Activated CD8-positive, alpha-beta memory T cell treated with anti-CD3 and anti-CD28 coated beads, Interleukin-2, amount 10 ng/mL, durations not matched to agents 7 days and 5 days (primary cell): ENCODE measurements around the gene HAX1. TPM values are rescaled to one million over a fixed set of nuclear protein-coding genes. Genes with fewer than 3 reads are reported as not detected.
"Not testable (repeated sequence)": the region's sequence is repeated elsewhere in the genome, so short reads cannot be mapped to it uniquely, and the experiment has no call there.

ENCODE experiments used
- ATAC-seq: fragments of 150-1000 bp; cut with Tn5 transposase; one replicate; pipeline ENCODE4 v1.10.0; 2021; ENCODE audit warnings: moderate library complexity
- CTCF ChIA-PET: fragments of 350-600 bp; sonication (Branson Sonifier 250); formaldehyde crosslinking; loops from one replicate; lab custom pipeline; 2021; ENCODE audit warnings: antibody characterized with exemption; lab: Charles Lee
- DNase-seq: peaks from one replicate; pipeline ENCODE4 v3.0.0-alpha.2; 2020
- H3K27ac Mint-ChIP-seq: one replicate; pipeline ENCODE4 v1.8.0; 2021; ENCODE audit warnings: mild to moderate bottlenecking, mixed read lengths
- H3K27me3 Mint-ChIP-seq: one replicate; pipeline ENCODE4 v1.8.0; 2021; ENCODE audit warnings: mixed read lengths
- H3K36me3 Mint-ChIP-seq: one replicate; pipeline ENCODE4 v1.8.0; 2021; ENCODE audit warnings: mild to moderate bottlenecking, mixed read lengths
- H3K4me1 Mint-ChIP-seq: one replicate; pipeline ENCODE4 v1.8.0; 2021; ENCODE audit warnings: mixed read lengths
- H3K4me3 Mint-ChIP-seq: one replicate; pipeline ENCODE4 v1.8.0; 2021; ENCODE audit warnings: mild to moderate bottlenecking, moderate library complexity, mixed read lengths
- H3K9me3 Mint-ChIP-seq: one replicate; pipeline ENCODE4 v1.8.0; 2022; ENCODE audit warnings: low read depth, mixed read lengths
- total RNA-seq, 2 experiments: library from RNA; stranded (reverse); gene quantifications; one replicate each; pipeline ENCODE4 v1.2.3, GENCODE V29; 2021

HAX1 gene
- total RNA-seq, 2 experiments from 2014 or later: 104 to 123 TPM

DNA sequence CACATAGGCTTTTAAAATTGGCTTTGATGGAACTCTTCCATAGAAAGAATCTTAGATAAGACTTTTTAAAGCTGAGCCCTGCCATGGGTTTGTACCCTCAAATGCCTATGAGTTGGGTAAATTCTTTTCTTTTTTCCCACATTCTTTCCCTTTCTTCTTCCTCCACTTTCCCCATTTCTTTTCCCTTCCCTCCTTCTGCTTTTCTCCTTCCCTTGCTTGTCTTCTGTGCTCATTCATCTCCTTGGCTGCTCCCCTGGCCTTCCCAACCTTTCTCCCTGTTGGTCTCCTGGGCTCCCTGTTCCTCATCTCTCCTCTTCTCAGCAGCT is 49.1 kb downstream of the HAX1 start:
- CTCF ChIA-PET: interaction anchor here (8.4 kb wide), 1 partner anchor 15 kb away, joined by 134 read pairs; no protein-coding TSS in a partner anchor
- H3K4me3 Mint-ChIP-seq, DNase-seq, H3K36me3 Mint-ChIP-seq, ATAC-seq, H3K27ac Mint-ChIP-seq: not testable (repeated sequence)
- H3K4me1 Mint-ChIP-seq: peaks cover 11% of the 10 kb centered on the region
- H3K27me3 Mint-ChIP-seq: peaks cover 27% of the 10 kb centered on the region
- H3K9me3 Mint-ChIP-seq: peaks cover 11% of the 10 kb centered on the region

DNA sequence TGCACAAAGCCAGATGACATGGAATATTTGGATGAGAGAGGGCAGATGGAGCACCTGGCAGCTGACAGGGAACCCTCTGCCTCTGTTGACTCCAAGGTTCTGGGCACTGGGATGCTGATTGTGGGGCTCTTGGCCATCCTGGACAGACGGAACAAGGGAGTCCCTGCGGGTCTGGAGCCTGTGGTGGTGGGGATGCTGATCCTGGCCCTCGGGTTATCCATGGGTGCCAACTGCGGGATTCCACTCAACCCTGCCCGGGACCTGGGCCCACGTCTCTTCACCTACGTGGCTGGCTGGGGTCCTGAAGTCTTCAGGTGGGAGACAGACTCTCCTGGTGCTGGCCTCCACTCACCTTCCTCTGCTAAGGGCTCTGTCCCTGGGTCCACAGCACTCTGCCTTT is 51.1 kb downstream of the HAX1 start:
- Mint-ChIP-seq H3K27me3 (peaks cover 19% of the 10 kb centered on the region), H3K4me3 (no peak overlapping the region), H3K27ac (no peak overlapping the region), H3K36me3 (no peaks in the 10 kb centered on the region), H3K4me1 (peaks cover 29% of the 10 kb centered on the region), H3K9me3 (no peaks in the 10 kb centered on the region)
- ATAC-seq (no peak), DNase-seq (no peak)
- CTCF ChIA-PET: interaction anchor here (0.9 to 15.3 kb wide), 6 partner anchors 13 to 103 kb away, joined by 3 to 292 read pairs (median 6); partner anchors contain the start of gene UBAP2L

DNA sequence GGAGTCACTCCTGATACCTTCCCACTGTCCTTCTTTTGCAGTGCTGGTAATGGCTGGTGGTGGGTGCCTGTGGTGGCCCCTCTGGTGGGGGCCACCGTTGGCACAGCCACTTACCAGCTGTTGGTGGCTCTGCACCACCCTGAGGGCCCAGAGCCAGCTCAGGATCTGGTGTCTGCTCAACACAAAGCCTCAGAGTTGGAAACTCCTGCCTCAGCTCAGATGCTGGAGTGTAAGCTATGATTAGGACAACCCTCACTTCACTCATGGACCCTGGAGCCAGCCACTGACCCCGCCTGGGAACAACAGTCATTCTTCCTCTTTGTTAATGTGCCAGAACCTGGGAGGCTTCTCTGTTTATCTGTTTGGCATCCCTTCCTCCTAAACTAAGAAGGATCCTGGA is 51.8 kb downstream of the HAX1 start:
- ATAC-seq (no peak), DNase-seq (no peak)
- H3K27ac Mint-ChIP-seq: no peak overlapping the region
- H3K36me3 Mint-ChIP-seq: no peaks in the 10 kb centered on the region
- H3K9me3 Mint-ChIP-seq: no peaks in the 10 kb centered on the region
- peaks cover 32% of the 10 kb centered on the region for H3K4me1 Mint-ChIP-seq
- CTCF ChIA-PET: interaction anchor here (0.7 to 15.3 kb wide), 12 partner anchors 9 to 142 kb away, joined by 3 to 292 read pairs (median 6); partner anchors contain the start of gene UBAP2L
- peak overlapping the region; percentile 90 for H3K4me3 Mint-ChIP-seq
- peaks cover 19% of the 10 kb centered on the region for H3K27me3 Mint-ChIP-seq

DNA sequence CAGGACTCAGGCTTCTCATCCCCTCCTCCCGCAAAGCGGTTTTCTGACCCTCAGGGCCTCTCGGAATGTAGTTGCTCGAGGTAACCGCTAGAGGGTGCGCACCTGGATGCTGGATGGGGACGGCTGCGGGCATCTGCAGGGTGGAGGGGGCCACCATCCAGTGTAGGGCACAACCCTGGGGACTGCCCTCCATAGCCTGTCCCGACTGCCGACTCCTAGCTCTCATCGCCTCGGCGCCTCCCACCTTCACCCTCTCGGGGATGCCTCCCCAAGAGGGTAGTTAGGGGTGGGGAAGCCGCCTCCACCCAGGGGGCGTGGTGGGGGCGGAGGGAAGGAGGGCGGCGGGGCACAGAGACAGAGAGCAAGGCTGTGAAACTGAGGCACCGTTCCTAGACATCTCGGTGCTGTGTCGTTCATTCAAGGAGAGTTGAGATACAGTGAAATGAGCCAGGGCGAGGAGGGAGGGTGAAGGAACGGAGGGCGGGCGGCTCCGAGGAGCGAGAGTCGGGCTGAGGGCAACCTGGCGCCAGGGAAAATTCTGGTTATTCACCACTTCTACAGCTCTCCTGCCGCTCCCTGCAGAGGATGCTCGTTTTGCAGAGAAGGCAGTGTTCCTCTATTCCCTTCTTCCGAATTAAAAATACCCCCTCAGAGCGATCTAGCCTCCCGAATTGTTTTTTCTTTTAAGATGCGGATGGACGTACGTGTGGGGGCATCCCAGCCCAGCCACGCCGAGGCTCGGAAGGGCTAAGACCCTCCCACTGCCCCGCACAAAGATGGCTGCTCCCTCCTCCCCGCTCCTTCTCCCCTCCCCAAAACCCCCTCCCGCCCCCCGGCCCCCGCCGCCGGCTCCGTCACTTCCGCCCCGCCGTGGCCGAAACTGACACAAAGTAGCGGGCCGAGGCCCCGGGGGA is 52.5 kb downstream of the HAX1 start, which contains the start of gene ATP8B2:
ATP8B2 (plus strand) TSS at position 857 of the 914 bp plus-strand sequence. CDS start 2,617 bp downstream, outside the sequence.
- CTCF ChIA-PET: interaction anchor here (0.9 to 15.3 kb wide), 13 partner anchors 8 to 143 kb away, joined by 3 to 292 read pairs (median 7); partner anchors contain the start of genes HAX1 and UBAP2L
- Mint-ChIP-seq H3K4me3 (peak within 1 kb of the TSS; percentile 90), H3K4me1 (peaks cover 39% of the 10 kb centered on the region), H3K9me3 (no peaks in the 10 kb centered on the region), H3K27ac (peak within 1 kb of the TSS; percentile 90), H3K27me3 (peaks cover 17% of the 10 kb centered on the region), H3K36me3 (peaks cover 2% of the 10 kb centered on the region)
- peak; percentile 56 for ATAC-seq
- DNase-seq: peak; percentile 88

Other genes with a start within 250 kb of the HAX1 start
- gene NUP210L, start 117.6 kb upstream of the HAX1 start, total RNA-seq: under 1 TPM in 1 of 2 experiments, not detected in 1; 0.09 TPM
- 100 to 1,000 TPM; 678 to 780 TPM for gene TPM3, start 80.5 kb upstream of the HAX1 start, total RNA-seq
- not detected for gene CFAP141, start 66.3 kb upstream of the HAX1 start, total RNA-seq
- gene UBAP2L, start 51.7 kb upstream of the HAX1 start, total RNA-seq: 100 to 1,000 TPM; 162 to 201 TPM
- not detected for gene AQP10, start 48.5 kb downstream of the HAX1 start, total RNA-seq
- 10 to 100 TPM; 46.3 to 67.3 TPM for gene ATP8B2, start 52.9 kb downstream of the HAX1 start, total RNA-seq
- gene IL6R, start 132.7 kb downstream of the HAX1 start, total RNA-seq: under 1 TPM; 0.53 to 0.66 TPM
- not detected for gene TDRD10, start 229.6 kb downstream of the HAX1 start, total RNA-seq
- not detected for gene SHE, start 229.8 kb downstream of the HAX1 start, total RNA-seq